GM21526 (cell line): Measurements from ENCODE around the gene C2CD2.

ENCODE experiments used
- ATAC-seq: cut with Tn5 transposase; IDR thresholded peaks from one replicate; pipeline ENCODE4 v1.9.1; 2021; ENCODE audit warnings: moderate library complexity; ENCODE audit not compliant: unreplicated experiment, low FRiP score

C2CD2 gene

DNA sequence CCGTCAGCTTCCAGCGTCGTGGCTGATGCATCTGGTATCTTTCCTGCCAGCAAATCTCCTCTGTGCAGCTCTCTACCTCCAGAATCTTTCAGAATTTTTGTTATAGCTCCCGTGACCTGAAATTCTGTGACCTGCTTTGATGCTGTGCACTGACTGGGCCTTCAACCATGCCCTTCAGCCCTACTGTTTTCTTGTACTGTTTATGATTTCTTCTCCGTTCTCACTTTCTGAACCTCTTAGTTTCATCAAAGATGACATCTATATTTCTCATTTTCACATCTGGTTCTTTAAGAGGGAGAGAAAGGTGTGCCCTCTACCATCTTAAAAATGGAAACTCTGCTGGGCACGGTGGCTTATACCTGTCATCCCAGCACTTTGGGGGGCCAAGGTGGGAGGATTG, 80.4 kb downstream of the C2CD2 start:
- ATAC-seq = no peak

DNA sequence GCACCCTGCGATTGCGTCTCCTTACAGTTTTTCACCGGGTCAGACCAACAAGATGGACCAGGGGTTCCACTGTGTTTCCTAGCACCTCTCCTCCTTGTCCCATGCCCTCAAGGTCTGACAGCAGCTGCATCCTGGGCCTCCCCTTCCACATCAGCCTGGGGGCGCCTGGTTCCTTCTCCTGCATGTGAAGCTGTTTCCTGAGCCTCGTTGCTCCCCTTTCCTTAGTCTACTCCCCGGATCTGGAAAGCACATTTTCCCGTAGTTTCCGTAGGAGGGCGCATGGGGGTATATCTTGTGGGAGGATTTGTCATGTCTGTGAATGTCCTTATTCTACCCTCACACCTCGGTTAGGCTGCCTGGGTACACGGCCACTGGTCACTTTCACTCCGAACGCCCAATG, 80.8 kb downstream of the C2CD2 start:
- ATAC-seq = no peak

DNA sequence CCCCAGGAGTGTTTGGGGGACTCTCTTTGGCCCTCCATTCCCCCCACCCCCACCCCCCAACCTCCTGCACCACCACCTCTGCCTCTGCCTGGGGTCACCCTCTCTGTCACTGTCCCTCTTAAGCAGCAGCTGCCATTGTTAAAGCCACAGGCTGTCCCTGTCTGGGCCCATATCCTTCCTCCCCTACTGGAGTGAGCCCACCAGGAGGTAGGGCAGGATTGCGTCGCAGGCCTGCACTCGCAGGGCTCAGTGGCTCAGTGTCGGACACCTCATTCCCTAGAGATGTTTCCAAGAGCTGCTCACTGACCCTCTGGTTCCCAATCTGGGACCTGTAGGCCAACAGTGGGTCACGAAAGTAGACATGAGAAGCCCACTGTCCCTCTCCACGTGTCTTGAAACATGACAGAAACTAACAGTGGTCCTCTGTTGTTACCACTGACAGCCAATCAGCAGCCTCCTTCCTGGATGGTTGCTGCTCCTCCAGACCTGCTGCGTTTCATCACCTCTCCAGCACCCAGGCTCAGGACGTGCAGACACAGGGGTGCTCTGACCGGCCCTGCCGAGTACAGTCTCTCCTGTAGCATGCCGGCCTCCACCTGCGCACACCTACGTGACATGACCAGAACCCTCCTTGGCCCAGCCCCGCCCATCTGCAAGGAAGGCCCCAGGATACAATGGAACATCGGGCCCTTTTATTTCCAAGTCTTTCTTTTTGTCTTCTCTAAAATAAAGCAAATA, 82.4 kb downstream of the C2CD2 start:
- no peak for ATAC-seq

DNA sequence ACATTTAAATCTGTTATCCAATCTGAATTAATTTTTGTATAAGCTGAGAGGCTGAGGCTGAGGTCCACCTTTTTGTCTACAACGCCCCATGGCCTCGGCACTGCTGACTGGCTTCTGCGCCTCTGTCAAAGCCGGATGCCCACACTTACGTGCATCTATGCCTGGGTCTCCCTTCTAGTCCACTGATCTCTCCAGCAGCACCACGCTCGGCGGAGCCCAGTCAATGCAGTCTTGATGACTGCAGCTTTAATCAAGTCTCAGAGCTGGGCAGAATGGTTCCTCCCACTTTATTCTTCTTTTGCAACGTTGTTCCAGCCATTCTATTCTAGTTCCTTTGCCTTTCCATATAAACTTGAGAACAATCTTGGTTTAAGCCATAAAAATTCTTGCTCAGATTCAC, 84.0 kb downstream of the C2CD2 start:
- ATAC-seq = no peak

DNA sequence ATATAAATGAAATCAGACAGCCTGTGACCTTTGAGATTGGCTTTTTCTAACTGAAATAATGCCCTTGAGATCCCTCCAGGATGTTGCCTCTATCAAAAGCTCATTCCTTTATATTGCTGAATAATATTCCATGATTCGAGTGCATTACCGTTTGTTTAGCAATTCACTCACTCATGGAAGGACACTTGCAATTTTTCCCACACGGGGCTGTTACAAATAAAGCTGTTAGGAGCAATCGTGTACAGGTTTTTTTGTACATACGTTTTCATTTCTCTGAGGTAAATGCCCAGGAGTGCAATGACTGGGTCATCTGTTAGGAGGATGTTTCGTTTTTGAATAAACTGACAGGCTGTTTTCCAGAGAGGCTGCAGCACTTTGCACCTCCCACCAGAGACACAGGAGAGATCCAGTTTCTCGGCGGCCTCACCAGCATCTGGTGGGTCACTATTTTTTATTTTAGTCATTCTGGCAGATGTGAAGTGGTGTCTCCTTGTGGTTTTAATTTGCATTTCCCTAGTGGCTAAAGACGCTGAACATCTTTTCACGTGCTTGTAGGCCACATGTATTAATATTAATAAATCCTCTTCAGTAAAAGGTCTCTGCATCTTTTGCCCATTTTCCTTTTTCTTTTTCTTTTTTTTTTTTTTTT, 85.6 kb downstream of the C2CD2 start:
- no peak for ATAC-seq

DNA sequence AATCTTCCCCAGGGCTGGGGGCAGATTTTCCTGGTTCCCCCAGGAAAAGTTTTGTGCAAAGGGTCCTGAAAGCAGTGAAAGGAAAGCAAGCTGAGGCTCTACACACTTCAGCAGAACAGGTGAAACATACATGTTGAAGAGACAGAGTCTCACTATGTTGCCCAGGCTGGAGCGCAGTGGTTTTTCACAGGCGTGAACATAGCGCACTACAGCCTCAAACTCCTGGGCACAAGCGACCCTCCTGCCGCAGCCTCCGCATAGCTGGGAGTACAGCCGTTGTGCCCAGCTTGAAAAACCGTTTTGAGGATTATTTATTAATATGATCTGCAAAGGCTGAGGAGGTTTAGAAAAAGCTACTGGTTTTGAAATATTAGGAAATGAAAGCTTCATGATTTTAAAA, 86.5 kb downstream of the C2CD2 start:
- no peak for ATAC-seq

DNA sequence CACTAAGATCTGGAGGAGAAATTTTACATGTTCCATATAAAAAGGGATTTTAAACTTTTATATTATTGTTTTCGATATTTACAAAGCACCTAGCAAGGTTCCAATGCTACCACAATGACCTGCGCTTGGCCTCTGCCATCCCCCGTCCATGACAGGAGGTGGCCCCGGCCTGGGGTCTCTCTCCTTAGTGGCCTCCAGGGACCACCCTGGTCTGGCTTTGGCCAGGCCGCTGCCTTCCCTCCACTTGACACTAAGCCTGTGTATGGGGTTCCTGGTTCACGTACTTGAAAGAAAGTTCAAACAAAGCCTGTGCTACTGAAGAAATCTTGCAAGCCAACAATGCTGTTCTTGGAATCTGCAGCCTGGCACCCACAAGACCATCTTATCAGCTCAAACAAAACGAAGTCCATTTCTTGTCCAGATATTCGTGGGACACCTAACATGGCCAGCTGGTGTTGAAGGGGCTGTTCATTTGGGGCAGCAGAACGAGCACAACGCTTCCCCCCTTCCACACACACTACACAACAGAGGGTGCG, 87.5 kb downstream of the C2CD2 start:
- ATAC-seq = no peak

DNA sequence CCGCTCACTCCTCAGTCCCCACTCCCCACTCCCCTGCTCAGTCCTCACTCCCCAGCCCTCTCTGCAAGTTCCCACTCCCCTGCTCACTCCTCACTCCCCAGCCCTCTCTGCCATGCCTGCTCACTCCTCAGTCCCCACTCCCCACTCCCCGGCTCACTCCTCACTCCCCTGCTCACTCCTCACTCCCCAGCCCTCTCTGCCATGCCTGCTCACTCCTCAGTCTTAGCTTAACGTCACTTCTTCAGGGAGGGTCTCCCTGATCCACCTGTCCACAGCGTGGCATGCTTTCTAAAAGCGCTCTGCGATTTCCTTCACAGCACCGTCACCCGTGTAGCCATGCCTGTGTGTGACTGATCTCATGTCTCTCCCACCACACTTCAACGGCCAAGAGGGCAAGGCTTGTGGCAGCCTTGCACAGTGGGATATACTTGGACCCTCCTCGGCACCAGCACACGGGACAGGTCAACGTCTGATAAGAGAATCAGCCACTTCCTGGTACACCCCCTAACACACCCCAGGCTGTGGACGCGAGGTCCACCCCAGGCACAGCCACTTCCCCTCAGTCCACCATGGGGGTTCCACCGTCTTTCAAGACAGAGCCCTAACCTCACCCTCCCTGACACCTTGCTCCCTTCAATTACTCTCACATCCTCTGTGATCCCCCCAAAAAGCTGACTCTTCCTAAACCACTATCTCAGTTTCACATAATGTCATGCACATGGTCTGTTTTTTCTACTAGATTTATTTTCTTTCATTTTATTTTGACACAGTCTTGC, 88.6 kb downstream of the C2CD2 start:
- no peak for ATAC-seq

DNA sequence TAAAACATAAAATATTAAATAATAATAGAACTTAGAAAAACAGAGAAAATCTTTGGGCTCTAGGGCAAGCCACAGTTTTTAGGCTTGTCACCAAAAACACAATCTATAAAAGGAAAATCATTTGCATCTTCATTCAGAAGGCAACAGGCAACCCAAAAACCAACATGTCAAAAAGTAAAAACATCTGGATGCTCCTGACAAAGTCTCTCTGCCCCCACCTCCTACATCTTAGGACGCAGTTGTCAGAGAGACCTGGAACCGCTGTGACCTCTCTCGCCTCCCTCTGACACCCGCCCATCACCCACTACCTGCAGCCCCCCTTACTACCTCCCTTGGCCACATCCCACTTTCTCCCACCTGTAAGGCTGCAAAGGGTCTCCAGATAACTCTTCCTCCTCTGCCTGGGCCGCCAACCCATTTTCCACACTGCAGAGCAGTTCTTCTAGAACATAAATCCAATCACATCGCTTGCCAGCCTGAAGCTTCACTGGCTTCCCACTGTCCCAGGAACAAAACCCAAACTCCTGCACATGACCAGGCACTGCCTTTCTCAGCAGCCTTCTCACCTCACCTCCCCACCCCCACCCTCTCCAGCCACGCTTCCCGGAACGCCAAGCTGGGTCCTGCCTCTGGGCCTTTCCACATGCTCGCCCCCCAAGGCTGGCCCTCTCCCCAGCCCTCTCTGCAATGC, 89.4 kb downstream of the C2CD2 start:
- no peak for ATAC-seq

DNA sequence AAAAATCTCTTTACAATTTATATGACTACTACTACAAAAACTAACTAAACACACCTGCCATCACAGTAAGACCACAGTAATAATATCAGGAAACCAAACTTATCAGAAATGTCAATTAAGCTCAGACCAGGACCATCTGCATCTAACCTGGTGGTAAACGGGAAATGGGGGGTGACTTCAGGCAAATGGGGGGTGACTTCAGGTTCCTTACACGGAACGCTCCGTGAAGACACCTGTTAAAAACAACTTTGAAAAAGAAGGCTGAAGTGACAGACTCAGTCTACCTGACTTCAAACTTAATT, 90.4 kb downstream of the C2CD2 start:
- ATAC-seq = no peak

DNA sequence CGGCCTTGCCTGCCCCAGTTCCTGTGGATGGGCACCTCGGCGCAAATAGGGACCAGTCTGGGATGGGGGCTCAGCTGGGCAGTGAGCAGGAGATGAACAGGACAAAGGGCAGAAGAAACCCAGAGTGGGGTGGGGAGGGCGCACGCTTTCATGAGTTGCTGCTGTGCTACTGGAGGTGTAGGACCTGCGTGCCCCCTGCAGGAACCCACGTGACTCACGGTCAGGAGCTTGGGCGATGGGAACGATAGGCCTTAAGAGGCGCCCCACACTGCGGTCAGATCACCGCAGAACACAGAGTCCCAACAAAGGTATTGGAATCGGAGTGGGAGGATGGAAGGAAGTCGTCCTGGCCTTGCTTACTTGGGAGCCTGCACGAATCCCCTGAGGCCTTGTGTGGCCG, 91.8 kb downstream of the C2CD2 start:
- no peak for ATAC-seq

DNA sequence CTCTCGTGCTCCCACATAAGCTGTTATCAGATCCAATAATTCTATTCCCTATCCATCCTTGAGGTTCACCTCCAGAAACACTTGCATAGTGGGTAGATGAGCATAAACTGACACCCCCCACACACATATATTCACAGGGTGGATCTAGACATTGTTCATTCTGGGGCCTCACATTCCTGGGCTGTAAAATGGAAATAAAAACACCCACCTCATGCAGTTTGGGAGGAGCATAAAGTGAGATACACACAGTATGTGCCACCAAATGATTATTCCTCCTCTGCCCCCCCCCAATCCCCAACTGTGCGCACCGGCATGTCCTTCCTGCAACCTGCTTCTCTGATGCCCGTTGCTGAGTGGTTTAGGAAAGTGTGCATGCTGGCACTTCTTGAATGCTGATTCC, 92.6 kb downstream of the C2CD2 start:
- ATAC-seq = no peak

DNA sequence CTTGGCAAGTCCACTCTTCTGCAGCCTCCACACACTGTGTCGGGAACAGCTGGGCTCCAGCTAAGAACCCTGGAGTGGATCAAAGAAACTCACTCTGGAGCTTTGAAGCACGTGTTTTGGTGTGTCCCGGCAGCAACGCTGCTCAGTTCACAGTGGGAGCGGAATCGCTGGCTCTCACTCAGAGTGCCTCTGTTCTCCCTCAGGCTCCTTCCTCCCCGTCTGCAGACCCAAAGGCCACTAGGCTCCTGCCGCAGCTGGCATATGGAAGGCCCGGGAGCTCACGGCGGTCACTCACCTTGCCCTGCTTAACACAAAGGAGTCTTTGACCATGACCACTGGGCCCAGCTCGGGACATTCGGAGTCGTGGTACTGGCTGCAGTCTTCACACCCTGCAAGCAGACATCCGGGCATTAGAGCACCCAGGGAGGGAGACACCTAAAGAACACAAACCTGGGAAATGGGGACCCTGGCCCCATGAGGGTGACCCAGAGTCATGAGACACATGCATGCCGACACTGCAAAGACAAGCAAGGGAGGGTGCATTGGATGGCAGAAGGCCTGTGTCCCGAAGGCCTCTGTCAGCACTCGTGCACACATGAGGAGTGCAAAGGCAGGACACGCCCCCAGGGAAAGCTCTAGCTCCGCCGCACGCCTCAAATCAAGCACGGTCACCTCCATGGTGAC, 94.4 kb downstream of the C2CD2 start:
- no peak for ATAC-seq

DNA sequence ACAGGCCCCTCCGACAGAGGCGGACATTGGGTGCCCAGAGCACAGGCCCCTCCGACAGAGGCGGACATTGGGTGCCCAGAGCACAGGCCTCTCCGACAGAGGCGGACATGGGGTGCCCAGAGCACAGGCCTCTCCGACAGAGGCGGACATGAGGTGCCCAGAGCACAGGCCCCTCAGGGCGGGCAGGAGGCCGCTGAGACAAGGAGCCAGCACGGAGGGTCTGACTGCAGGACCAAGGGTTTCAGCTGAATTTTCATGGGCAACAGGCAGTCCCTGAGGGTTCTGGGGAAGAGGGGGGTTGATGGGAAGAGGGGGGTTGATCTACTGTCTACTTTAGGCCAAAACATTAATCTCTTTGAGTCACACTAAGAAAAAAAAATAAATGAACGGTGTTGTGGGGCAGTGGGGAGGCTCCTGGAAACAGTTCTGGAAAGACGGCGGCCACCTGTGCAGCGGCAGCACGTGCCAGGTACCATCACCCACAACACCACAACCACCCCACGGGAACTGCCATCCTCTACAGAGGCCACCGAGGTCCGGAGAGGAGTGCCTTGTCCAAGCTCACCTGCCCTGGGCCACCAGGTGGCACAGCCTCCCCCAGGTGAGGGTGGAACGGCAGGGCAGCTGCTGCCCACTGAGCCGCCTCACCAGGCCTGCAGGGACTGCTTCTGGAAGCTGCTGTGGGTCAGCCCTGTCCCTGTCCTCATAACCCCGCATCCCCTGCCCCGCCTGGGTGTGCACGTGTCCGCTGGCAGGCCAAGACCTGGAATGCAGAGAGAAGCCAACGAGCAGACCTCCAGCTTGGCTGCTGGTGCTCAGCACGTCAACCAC, 95.1 kb downstream of the C2CD2 start:
- no peak for ATAC-seq

DNA sequence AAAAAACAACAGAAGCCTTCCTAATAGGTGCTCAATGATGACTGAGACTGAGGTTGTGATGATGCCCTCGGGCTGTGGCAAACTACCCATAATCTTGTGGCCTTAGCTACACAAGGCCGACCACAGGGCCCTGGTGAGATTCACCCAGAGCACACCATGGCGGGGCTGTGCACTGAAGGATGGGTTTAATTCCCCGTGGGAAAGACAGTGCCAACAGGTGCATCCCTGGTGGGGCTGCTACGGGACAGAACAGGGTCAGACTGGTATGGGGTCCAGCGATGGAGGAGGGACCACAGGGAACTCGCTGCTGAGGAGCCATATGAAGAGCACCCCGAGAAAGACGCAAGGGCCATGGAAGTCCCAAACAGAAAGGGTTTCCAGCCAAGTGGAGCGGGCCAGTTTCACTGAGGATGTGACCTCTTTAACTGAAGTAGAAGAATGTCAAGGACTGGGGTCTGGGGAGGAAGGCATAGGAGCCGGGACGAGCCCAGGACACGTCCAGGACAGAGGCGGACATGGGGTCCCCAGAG, 96.0 kb downstream of the C2CD2 start:
- no peak for ATAC-seq

DNA sequence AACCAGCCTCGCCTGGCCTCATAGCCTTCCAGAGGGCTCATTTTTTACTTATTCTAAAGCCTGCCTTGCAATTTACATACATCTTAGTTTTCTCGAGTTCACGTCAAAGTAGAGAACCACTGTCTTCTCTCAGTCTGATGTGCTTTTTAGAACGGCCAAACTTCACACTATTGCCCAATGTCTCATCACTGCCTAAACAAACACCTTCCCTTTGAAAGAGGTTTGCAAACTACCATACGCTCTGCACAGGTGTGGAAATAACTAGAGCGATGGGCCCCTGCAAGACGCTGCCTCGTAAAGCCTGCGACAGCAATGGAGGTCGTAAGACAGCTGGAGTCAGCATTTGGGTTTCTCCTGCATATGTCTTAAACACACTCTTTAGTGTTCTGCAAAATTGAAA, 97.2 kb downstream of the C2CD2 start:
- ATAC-seq = no peak

DNA sequence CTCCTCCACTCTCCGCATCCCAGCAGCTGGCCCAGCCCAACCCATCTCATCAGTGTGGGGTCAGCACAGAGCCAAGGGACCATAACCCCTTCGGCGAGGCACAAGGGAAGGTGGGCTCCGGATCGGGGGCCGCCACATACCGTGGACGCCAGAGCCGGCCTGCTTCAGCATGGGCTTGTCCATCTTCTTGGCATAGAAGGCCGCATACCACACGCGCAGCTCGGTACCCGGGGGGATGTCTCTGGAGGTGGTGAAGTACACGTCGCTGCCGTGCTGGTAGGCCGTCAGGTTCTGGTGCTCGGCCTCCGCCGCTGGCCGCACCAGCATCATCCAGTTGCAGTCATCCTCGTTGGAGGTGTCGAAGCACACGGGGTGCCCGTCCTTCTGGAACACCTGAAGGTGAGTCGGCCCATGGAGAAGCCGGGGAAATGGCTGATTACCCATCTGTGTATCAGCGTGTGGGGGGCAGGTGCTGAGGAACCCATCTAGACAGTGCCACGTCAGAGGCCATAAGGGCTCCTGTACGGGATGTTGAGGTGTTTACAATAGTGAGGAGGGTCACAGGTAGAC, 99.3 kb downstream of the C2CD2 start:
- ATAC-seq = no peak

DNA sequence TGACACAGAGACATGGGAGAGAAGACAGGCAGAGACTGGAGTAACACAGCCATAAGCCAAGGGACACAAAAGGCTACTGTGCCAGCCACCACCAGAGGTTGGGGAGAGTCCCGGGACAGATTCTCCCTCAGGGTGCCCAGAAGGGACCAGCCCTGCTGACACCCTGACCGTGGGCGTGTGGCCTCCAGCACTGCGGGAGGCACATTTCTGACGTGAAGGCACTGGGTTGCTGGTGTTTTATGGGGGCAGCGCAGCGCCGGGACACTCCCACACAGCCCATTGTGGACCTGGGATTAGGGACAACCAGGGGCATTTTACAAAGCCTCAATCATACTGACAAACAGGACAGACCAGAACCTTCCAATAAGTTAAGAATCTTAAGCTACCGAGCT, 100.9 kb downstream of the C2CD2 start:
- no peak for ATAC-seq
